PC-9 (cell line): ENCODE results near the gene ZNF148. TPM values are rescaled to one million over a fixed set of nuclear protein-coding genes. Genes with fewer than 3 reads are reported as not detected.

Experiments
- BruUV-seq: library from RNA; stranded (reverse); fragments of 400-500 nt; replicated peaks from 2 replicates; lab custom pipeline; 2021; lab: Mats Ljungman, UMichigan
- CTCF ChIA-PET: fragments of 300-600 bp; sonication (Branson Sonifier 250); formaldehyde crosslinking; loops from one replicate; lab custom pipeline; 2022; ENCODE audit warnings: antibody characterized with exemption; lab: Charles Lee
- POLR2A ChIA-PET: fragments of 300-600 bp; sonication (Branson Sonifier 250); formaldehyde crosslinking; loops from one replicate; lab custom pipeline; 2022; ENCODE audit warnings: antibody characterized with exemption; ENCODE audit not compliant: unreplicated experiment; lab: Charles Lee
- DNase-seq, 2 experiments: peaks; one replicate each; pipeline versions ENCODE4 v3.0.0 to v3.0.0-alpha.2; 2015 to 2022; ENCODE audit warnings: mixed read lengths in 1 of 2
- H2AFZ ChIP-seq: fragments of 200-600 bp; sonication (generic); 2 replicates; pipeline ENCODE4 v1.8.1; 2017; ENCODE audit warnings: antibody characterized with exemption
- H3F3A ChIP-seq: fragments of 200-600 bp; sonication (generic); 2 replicates; pipeline ENCODE4 v1.8.1; 2017; ENCODE audit warnings: antibody characterized with exemption, mild to moderate bottlenecking, low read depth; ENCODE audit not compliant: insufficient read depth
- H3K27ac ChIP-seq: fragments of 200-600 bp; sonication (generic); 2 replicates; pipeline ENCODE4 v1.6.1; 2016; ENCODE audit warnings: mixed run types
- H3K27me3 ChIP-seq: fragments of 200-600 bp; sonication (generic); 2 replicates; pipeline ENCODE4 v1.6.1; 2016; ENCODE audit warnings: low read depth, mixed run types; ENCODE audit not compliant: insufficient read depth
- H3K36me3 ChIP-seq: fragments of 200-600 bp; sonication (generic); 2 replicates; pipeline ENCODE4 v1.6.1; 2016; ENCODE audit warnings: low read depth, mixed run types
- H3K4me1 ChIP-seq: fragments of 200-600 bp; sonication (generic); replicated peaks from 2 replicates; pipeline ENCODE4 v1.6.1; 2016; ENCODE audit warnings: mixed run types; ENCODE audit not compliant: insufficient read depth
- H3K4me2 ChIP-seq: fragments of 200-600 bp; sonication (generic); 2 replicates; pipeline ENCODE4 v1.6.1; 2017; ENCODE audit warnings: mixed run types
- H3K4me3 ChIP-seq: fragments of 200-600 bp; sonication (generic); 2 replicates; pipeline ENCODE4 v1.6.1; 2016; ENCODE audit warnings: mixed run types
- H3K79me2 ChIP-seq: fragments of 200-600 bp; sonication (generic); 2 replicates; pipeline ENCODE4 v1.6.1; 2017; ENCODE audit warnings: low read depth, mixed run types
- H3K9me2 ChIP-seq: fragments of 200-600 bp; sonication (generic); 2 replicates; pipeline ENCODE4 v1.8.1; 2017; ENCODE audit warnings: mild to moderate bottlenecking; ENCODE audit not compliant: insufficient read depth
- H3K9me3 ChIP-seq: fragments of 200-600 bp; sonication (generic); 2 replicates; pipeline ENCODE4 v1.8.1; 2016; ENCODE audit warnings: low read depth; ENCODE audit not compliant: insufficient read depth
- H4K20me1 ChIP-seq: fragments of 200-600 bp; sonication (generic); 2 replicates; pipeline ENCODE4 v1.8.1; 2017; ENCODE audit not compliant: insufficient read depth
- EZH2 ChIP-seq: fragments of 200-600 bp; sonication (generic); IDR thresholded peaks from 2 replicates; pipeline ENCODE4 v1.8.0; 2017; ENCODE audit warnings: antibody characterized with exemption, low read depth
- intact Hi-C: fragments of 100-400 bp; cut with micrococcal nuclease; formaldehyde crosslinking; loops from one replicate; pipeline ENCODE4 v1.10.0; 2022; ENCODE audit not compliant: unreplicated experiment
- total RNA-seq: library from RNA; stranded (reverse); gene quantifications from 2 replicates; pipeline ENCODE4 v1.2.3, GENCODE V29; 2021
- TF ChIP-seq, protein P1 (sequence below): fragments of 200-600 bp; sonication (generic); conservative IDR thresholded peaks from 2 replicates; pipeline ENCODE4 v1.6.1; 2017; ENCODE audit warnings: mixed run types, antibody characterized with exemption, mild to moderate bottlenecking, moderate library complexity

The ZNF148 gene
- total RNA-seq, 1 experiment from 2014 or later, result 62.6 TPM

DNA sequence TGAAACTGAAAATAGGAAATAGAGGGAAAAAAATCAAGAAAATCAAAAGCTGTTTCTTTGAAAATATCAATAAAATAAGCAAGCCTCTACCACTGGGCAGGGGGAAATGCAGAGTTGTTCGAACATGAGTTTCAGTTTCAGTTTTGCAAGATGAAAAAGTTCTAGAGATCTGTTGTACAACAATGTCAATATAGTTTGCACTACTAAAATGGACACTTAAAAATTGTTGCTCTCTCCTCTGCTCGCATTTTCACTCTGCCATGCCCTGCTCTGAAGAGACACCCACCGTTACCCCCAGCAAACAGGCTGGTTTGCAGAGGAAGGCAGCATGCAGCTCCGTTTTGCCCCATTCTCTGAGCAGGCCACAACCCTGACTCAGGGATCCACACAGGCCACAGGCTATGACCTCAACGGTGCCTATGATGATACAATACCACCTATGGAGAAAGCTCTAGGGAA is 64.5 kb downstream of the ZNF148 start:
- no peak overlapping the region for H3K4me3 ChIP-seq
- no peaks in the 10 kb centered on the region; the same call in 1 of the 2 replicates for H3F3A ChIP-seq
- 0 out of 2 replicates have a peak, but pooled peaks cover 3% of the 10 kb centered on the region for H3K9me3 ChIP-seq
- BruUV-seq, result no TSS peak
- no peak overlapping the region for H3K4me2 ChIP-seq
- H4K20me1 ChIP-seq, result peaks cover 3% of the 10 kb centered on the region; the same call in 1 of the 2 replicates
- H3K9me2 ChIP-seq, result no peaks in the 10 kb centered on the region
- POLR2A ChIA-PET, result interaction anchor here (0.7 kb wide), 1 partner anchor 30 kb away, joined by 17 read pairs; no protein-coding TSS in a partner anchor
- CTCF ChIA-PET, result no interaction called here
- H3K36me3 ChIP-seq, result peaks cover 26% of the 10 kb centered on the region
- DNase-seq, result no peak
- H3K27ac ChIP-seq, result no peak overlapping the region
- H3K79me2 ChIP-seq, result peaks cover 37% of the 10 kb centered on the region
- H3K27me3 ChIP-seq, result no peaks in the 10 kb centered on the region
- H3K4me1 ChIP-seq, result no peaks in the 10 kb centered on the region
- TF ChIP-seq EZH2, result no peak
- TF ChIP-seq, protein P1, sequence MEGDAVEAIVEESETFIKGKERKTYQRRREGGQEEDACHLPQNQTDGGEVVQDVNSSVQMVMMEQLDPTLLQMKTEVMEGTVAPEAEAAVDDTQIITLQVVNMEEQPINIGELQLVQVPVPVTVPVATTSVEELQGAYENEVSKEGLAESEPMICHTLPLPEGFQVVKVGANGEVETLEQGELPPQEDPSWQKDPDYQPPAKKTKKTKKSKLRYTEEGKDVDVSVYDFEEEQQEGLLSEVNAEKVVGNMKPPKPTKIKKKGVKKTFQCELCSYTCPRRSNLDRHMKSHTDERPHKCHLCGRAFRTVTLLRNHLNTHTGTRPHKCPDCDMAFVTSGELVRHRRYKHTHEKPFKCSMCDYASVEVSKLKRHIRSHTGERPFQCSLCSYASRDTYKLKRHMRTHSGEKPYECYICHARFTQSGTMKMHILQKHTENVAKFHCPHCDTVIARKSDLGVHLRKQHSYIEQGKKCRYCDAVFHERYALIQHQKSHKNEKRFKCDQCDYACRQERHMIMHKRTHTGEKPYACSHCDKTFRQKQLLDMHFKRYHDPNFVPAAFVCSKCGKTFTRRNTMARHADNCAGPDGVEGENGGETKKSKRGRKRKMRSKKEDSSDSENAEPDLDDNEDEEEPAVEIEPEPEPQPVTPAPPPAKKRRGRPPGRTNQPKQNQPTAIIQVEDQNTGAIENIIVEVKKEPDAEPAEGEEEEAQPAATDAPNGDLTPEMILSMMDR, result no peak
- H2AFZ ChIP-seq, result no peak overlapping the region
- intact Hi-C loops, result no loop called here

DNA sequence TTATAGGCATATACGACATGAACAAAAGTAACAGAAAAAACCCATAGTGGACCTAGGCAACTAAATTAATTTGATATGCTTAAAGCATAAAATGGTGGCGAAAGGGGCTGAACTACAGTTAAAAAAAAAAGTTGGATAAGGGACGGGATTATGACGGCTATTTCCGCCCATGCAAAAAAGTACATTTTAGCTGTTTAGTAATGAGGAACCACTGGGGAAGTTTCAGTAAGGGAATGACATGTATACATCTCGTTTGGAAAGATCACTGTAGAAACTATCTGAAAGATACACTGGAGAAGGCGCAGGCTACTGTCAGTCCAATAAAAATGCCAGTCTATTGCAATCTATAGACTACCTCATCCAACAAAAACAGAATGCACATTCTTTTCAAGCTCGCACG is 65.6 kb downstream of the ZNF148 start:
- no peak for TF ChIP-seq EZH2
- TF ChIP-seq, protein P1, result no peak
- Histone ChIP-seq H3K4me2 (no peak overlapping the region), H4K20me1 (peaks cover 13% of the 10 kb centered on the region), H3K4me3 (no peak overlapping the region), H3K27ac (no peak overlapping the region), H3K36me3 (peaks cover 24% of the 10 kb centered on the region), H3K9me2 (no peaks in the 10 kb centered on the region), H2AFZ (no peak overlapping the region), H3F3A (no peaks in the 10 kb centered on the region; the same call in 1 of the 2 replicates), H3K79me2 (peaks cover 44% of the 10 kb centered on the region), H3K9me3 (0 out of 2 replicates have a peak, but pooled peaks cover 3% of the 10 kb centered on the region), H3K4me1 (no peaks in the 10 kb centered on the region), H3K27me3 (no peaks in the 10 kb centered on the region)
- intact Hi-C loops, result no loop called here
- no TSS peak for BruUV-seq
- CTCF ChIA-PET, result no interaction called here
- no peak for DNase-seq
- POLR2A ChIA-PET, result no interaction called here

DNA sequence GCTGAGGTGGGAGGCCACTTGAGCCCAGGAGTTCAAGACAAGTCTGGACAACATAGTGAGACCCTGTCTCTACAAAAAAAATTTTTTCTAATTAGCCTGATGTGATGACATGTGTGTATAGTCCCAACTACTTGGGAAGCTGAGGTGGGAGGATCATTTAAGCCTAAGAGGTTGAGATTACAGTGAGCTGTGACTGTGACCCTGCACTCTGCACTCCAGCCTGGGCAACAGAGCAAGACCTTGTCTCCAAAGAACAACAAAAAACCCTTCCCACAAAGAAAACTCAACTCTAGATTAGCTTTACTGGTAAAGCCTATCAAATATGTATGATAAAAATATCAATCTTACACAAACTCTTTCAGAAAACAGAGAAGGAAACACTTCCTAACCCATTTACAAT is 68.5 kb downstream of the ZNF148 start:
- ChIA-PET CTCF (no interaction called here), POLR2A (interaction anchor here (0.6 kb wide), 1 partner anchor 56 kb away, joined by 6 read pairs; no protein-coding TSS in a partner anchor)
- Histone ChIP-seq H3K4me1 (no peaks in the 10 kb centered on the region), H3K27ac (no peak overlapping the region), H3K4me2 (no peak overlapping the region), H3K79me2 (peaks cover 57% of the 10 kb centered on the region), H3K36me3 (no peaks in the 10 kb centered on the region; the same call in 1 of the 2 replicates), H3K9me2 (no peaks in the 10 kb centered on the region), H3K27me3 (no peaks in the 10 kb centered on the region), H4K20me1 (peaks cover 14% of the 10 kb centered on the region), H3F3A (no peaks in the 10 kb centered on the region; the same call in 1 of the 2 replicates), H2AFZ (no peak overlapping the region), H3K9me3 (0 out of 2 replicates have a peak, but pooled peaks cover 3% of the 10 kb centered on the region), H3K4me3 (no peak overlapping the region)
- no peak for TF ChIP-seq EZH2
- TF ChIP-seq, protein P1, result no peak
- no peak for DNase-seq
- BruUV-seq, result no TSS peak
- intact Hi-C loops, result no loop called here
